Activated CD4-positive, CD25-positive, alpha-beta regulatory T cell treated with anti-CD3 and anti-CD28 coated beads, Interleukin-2, amount 50 U/mL, for 16 hours (primary cell): ENCODE data around the gene DOCK4.
"Not testable (repeated sequence)": the region's sequence is repeated elsewhere in the genome, so short reads cannot be mapped to it uniquely, and the experiment has no call there.

ENCODE experiments used
- DNase-seq: peaks from one replicate; pipeline ENCODE4 v3.0.0-alpha.2; 2020; ENCODE audit warnings: low read depth, low spot score

DOCK4 gene

GRCh38 chr7:111958431-111958830 lies 247.8 kb downstream of the DOCK4 start:
- no peak for DNase-seq

- DNase-seq = no peak
Observed at GRCh38 chr7:111955616-111956015, 250.6 kb downstream of the DOCK4 start.

GRCh38 chr7:111954474-111955381 lies 251.5 kb downstream of the DOCK4 start:
- no peak for DNase-seq

GRCh38 chr7:111954056-111954455 lies 252.1 kb downstream of the DOCK4 start:
- no peak for DNase-seq

GRCh38 chr7:111953611-111954010 lies 252.6 kb downstream of the DOCK4 start:
- DNase-seq = no peak

GRCh38 chr7:111952783-111953182 lies 253.4 kb downstream of the DOCK4 start:
- DNase-seq = no peak

- no peak for DNase-seq
Observed at GRCh38 chr7:111951052-111951451, 255.1 kb downstream of the DOCK4 start.

GRCh38 chr7:111942450-111943081 lies 263.6 kb downstream of the DOCK4 start:
- no peak for DNase-seq

- no peak for DNase-seq
Observed at GRCh38 chr7:111937163-111937562, 269.0 kb downstream of the DOCK4 start.

- DNase-seq = no peak
Observed at GRCh38 chr7:111933609-111934008, 272.6 kb downstream of the DOCK4 start.

- no peak for DNase-seq
Observed at GRCh38 chr7:111931958-111932357, 274.2 kb downstream of the DOCK4 start.

GRCh38 chr7:111931016-111931517 lies 275.1 kb downstream of the DOCK4 start:
- no peak for DNase-seq

GRCh38 chr7:111929264-111929663 lies 276.9 kb downstream of the DOCK4 start:
- DNase-seq = no peak

- no peak for DNase-seq
Observed at GRCh38 chr7:111927353-111928019, 278.7 kb downstream of the DOCK4 start.

- no peak for DNase-seq
Observed at GRCh38 chr7:111920329-111920728, 285.9 kb downstream of the DOCK4 start.

GRCh38 chr7:111919631-111920179 lies 286.5 kb downstream of the DOCK4 start:
- DNase-seq = no peak

- no peak for DNase-seq
Observed at GRCh38 chr7:111919164-111919563, 287.0 kb downstream of the DOCK4 start.

GRCh38 chr7:111918461-111918860 lies 287.7 kb downstream of the DOCK4 start:
- no peak for DNase-seq

- DNase-seq = not testable (repeated sequence)
Observed at GRCh38 chr7:111917404-111917803, 288.8 kb downstream of the DOCK4 start.

- DNase-seq = no peak
Observed at GRCh38 chr7:111914291-111914690, 291.9 kb downstream of the DOCK4 start.

- DNase-seq = no peak
Observed at GRCh38 chr7:111911166-111911961, 294.8 kb downstream of the DOCK4 start.
